PC-3 (cell line): ENCODE measurements around the gene APIP. TPM values are rescaled to one million over a fixed set of nuclear protein-coding genes. Genes with fewer than 3 reads are reported as not detected.

Source experiments
- ATAC-seq: fragments of 200-7000 bp; cut with Tn5 transposase; 2 replicates; pipeline ENCODE4 v1.9.1; 2020; ENCODE audit warnings: mild to moderate bottlenecking, moderate library complexity
- BruUV-seq: library from RNA; stranded (reverse); fragments of 400-500 nt; replicated peaks from 2 replicates; lab custom pipeline; 2021; lab: Mats Ljungman, UMichigan
- CTCF ChIA-PET: fragments of 300-600 bp; sonication (Branson Sonifier 250); formaldehyde crosslinking; loops from one replicate; lab custom pipeline; 2022; ENCODE audit warnings: antibody characterized with exemption; lab: Charles Lee
- POLR2A ChIA-PET: fragments of 300-600 bp; sonication (Branson Sonifier 250); formaldehyde crosslinking; loops from one replicate; lab custom pipeline; 2022; ENCODE audit warnings: antibody characterized with exemption; ENCODE audit not compliant: unreplicated experiment; lab: Charles Lee
- DNase-seq: peaks from one replicate; pipeline ENCODE4 v3.0.0-alpha.2; 2015
- H2AFZ ChIP-seq: fragments of 300-600 bp; sonication (generic); 2 replicates; pipeline ENCODE4 v1.6.0; 2016; ENCODE audit warnings: antibody characterized with exemption, low read length
- H3F3A ChIP-seq: fragments of 300-600 bp; sonication (generic); one replicate; pipeline ENCODE4 v1.6.0; 2017; ENCODE audit warnings: antibody characterized with exemption, low read length, control low read depth, mild to moderate bottlenecking; ENCODE audit not compliant: unreplicated experiment
- H3K27ac ChIP-seq: fragments of 300-600 bp; sonication (generic); 2 replicates; pipeline ENCODE4 v1.5.1; 2016; ENCODE audit warnings: mild to moderate bottlenecking, low read length
- H3K27me3 ChIP-seq: fragments of 300-600 bp; sonication (generic); 2 replicates; pipeline ENCODE4 v1.6.1; 2016; ENCODE audit warnings: low read length, mixed read lengths
- H3K36me3 ChIP-seq: fragments of 300-600 bp; sonication (generic); 2 replicates; pipeline ENCODE4 v1.6.1; 2016; ENCODE audit warnings: low read depth, mixed run types, low read length, mixed read lengths
- H3K4me1 ChIP-seq: fragments of 300-600 bp; sonication (generic); 2 replicates; pipeline ENCODE4 v1.5.1; 2016; ENCODE audit warnings: low read length; ENCODE audit not compliant: insufficient read depth
- H3K4me2 ChIP-seq: fragments of 300-600 bp; sonication (generic); 2 replicates; pipeline ENCODE4 v1.6.0; 2016; ENCODE audit warnings: low read length
- H3K4me3 ChIP-seq: fragments of 300-600 bp; sonication (generic); 2 replicates; pipeline ENCODE4 v1.5.1; 2016; ENCODE audit warnings: mild to moderate bottlenecking, low read length, mixed read lengths
- H3K79me2 ChIP-seq: fragments of 300-600 bp; sonication (generic); 2 replicates; pipeline ENCODE4 v1.6.1; 2017; ENCODE audit warnings: low read length, mixed read lengths
- H3K9ac ChIP-seq: fragments of 300-600 bp; sonication (generic); 2 replicates; pipeline ENCODE4 v1.6.0; 2016; ENCODE audit warnings: mild to moderate bottlenecking, low read length
- H3K9me2 ChIP-seq: fragments of 300-600 bp; sonication (generic); replicated peaks from 2 replicates; pipeline ENCODE4 v1.6.1; 2016; ENCODE audit warnings: mixed run types, low read length, mixed read lengths
- H3K9me3 ChIP-seq: fragments of 300-600 bp; sonication (generic); 2 replicates; pipeline ENCODE4 v1.6.1; 2016; ENCODE audit warnings: low read length, mixed read lengths
- H4K20me1 ChIP-seq: fragments of 300-600 bp; sonication (generic); 2 replicates; pipeline ENCODE4 v1.6.1; 2016; ENCODE audit warnings: low read length, mixed read lengths
- EZH2 ChIP-seq: fragments of 300-600 bp; sonication (generic); IDR thresholded peaks from one replicate; pipeline ENCODE4 v1.6.1; 2017; ENCODE audit warnings: antibody characterized with exemption, mild to moderate bottlenecking, low read length; ENCODE audit not compliant: unreplicated experiment
- EZH2phosphoT487 ChIP-seq: fragments of 300-600 bp; sonication (generic); IDR thresholded peaks from 2 replicates; pipeline ENCODE4 v1.6.1; 2018; ENCODE audit warnings: mild to moderate bottlenecking, antibody characterized with exemption, low read length, borderline replicate concordance
- intact Hi-C: fragments of 100-400 bp; cut with micrococcal nuclease; formaldehyde crosslinking; loops from 2 replicates; pipeline ENCODE4 v1.9.0; 2023
- total RNA-seq: library from RNA; depleted of rRNA; stranded (reverse); fragments of >200 nt; gene quantifications from 2 replicates; pipeline ENCODE4 v1.2.3, GENCODE V29; 2014
- TF ChIP-seq, protein P1 (sequence below): fragments of 300-600 bp; sonication (generic); conservative IDR thresholded peaks from 2 replicates; pipeline ENCODE4 v1.5.1; 2017; ENCODE audit warnings: antibody characterized with exemption, low read depth, mild to moderate bottlenecking, low read length

Gene APIP
- total RNA-seq, 1 experiment from 2014 or later: 35.3 TPM

DNA sequence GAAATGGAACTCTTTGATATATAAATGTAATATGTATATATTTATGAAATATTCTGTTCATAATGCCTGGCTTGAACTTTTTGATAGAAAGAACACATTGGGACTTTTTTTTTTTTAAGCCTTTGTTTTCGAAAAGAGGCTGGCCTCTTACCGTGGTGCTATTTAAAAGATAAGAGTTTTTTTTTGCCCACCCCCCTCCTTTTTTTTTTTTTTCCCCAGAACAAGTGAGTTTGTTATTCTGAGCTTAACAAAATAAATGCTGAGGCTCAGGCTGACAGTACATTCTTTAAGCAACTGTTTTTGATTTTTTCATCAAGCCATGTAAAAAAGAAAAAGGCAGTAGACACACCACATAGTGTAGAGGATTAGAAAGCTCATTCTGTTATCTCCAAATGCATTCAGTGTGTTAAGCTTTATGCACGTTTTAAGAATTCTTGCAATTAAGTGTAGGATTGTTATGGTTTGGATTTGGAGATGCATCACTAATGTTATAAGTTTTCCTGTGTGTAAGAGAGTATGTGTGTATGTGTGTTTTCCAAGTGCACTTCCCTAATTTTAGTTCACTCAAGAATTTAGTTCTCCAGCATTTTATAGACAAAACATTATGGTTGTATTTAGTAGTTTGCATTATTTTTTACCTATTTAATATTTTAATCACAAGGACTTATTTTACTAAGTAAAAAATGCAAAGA, 12.2 kb upstream of the APIP start:
- CTCF ChIA-PET: no interaction called here
- peaks cover 12% of the 10 kb centered on the region for H3K4me1 ChIP-seq

DNA sequence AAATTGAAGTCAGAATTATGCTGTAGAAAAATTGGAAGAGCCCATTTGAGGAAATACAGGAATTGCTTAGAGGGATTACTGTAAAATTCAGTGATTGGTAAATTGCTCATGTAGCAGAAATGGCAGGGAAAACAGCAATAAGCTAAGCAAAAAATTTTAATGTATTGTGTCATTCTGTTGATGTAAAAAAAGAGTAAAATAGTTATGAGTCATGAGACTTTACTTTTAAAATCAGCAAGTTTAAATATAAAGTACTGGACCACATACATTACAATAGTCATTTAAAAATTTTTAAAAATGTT, 10.6 kb upstream of the APIP start:
- Histone ChIP-seq H3K27me3 (no peaks in the 10 kb centered on the region), H3K27ac (no peak overlapping the region), H3K9ac (no peak overlapping the region), H3K36me3 (no peaks in the 10 kb centered on the region), H3K4me3 (no peak overlapping the region), H3F3A (no peaks in the 10 kb centered on the region), H2AFZ (no peak overlapping the region), H3K79me2 (peaks cover 88% of the 10 kb centered on the region), H3K9me3 (no peaks in the 10 kb centered on the region), H4K20me1 (no peaks in the 10 kb centered on the region), H3K9me2 (no peaks in the 10 kb centered on the region), H3K4me1 (peaks cover 12% of the 10 kb centered on the region), H3K4me2 (0 out of 2 replicates have a peak overlapping the region, but pooled peaks have one; percentile 19)
- BruUV-seq: no TSS peak
- ChIA-PET POLR2A (no interaction called here), CTCF (interaction anchor here (0.6 to 2.2 kb wide), 4 partner anchors 12 to 465 kb away, joined by 3 to 7 read pairs (median 4); no protein-coding TSS in a partner anchor)
- peak; percentile 23 for DNase-seq
- intact Hi-C loops: loop anchor here (1.0 to 10.0 kb wide), 8 partner anchors 51 to 558 kb away; no protein-coding TSS in a partner anchor
- TF ChIP-seq, protein P1, sequence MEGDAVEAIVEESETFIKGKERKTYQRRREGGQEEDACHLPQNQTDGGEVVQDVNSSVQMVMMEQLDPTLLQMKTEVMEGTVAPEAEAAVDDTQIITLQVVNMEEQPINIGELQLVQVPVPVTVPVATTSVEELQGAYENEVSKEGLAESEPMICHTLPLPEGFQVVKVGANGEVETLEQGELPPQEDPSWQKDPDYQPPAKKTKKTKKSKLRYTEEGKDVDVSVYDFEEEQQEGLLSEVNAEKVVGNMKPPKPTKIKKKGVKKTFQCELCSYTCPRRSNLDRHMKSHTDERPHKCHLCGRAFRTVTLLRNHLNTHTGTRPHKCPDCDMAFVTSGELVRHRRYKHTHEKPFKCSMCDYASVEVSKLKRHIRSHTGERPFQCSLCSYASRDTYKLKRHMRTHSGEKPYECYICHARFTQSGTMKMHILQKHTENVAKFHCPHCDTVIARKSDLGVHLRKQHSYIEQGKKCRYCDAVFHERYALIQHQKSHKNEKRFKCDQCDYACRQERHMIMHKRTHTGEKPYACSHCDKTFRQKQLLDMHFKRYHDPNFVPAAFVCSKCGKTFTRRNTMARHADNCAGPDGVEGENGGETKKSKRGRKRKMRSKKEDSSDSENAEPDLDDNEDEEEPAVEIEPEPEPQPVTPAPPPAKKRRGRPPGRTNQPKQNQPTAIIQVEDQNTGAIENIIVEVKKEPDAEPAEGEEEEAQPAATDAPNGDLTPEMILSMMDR: no peak
- TF ChIP-seq EZH2phosphoT487: no peak
- no peak for TF ChIP-seq EZH2
- ATAC-seq: no peak; the same call in 1 of the 2 replicates

More for the DNA sequence above, 12.2 kb upstream of the APIP start:
- DNase-seq (no peak), ATAC-seq (no peak)
- Histone ChIP-seq H3K27ac (no peak overlapping the region), H3K9me2 (no peaks in the 10 kb centered on the region), H3K36me3 (no peaks in the 10 kb centered on the region; the same call in 1 of the 2 replicates), H3K9me3 (no peaks in the 10 kb centered on the region), H3K4me3 (no peak overlapping the region), H3K27me3 (no peaks in the 10 kb centered on the region), H3K79me2 (peaks cover 72% of the 10 kb centered on the region), H4K20me1 (no peaks in the 10 kb centered on the region), H2AFZ (no peak overlapping the region), H3F3A (no peaks in the 10 kb centered on the region), H3K4me2 (no peak overlapping the region), H3K9ac (no peak overlapping the region)
- no TSS peak for BruUV-seq
- POLR2A ChIA-PET: no interaction called here
- intact Hi-C loops: loop anchor here (5.0 to 10.0 kb wide), 4 partner anchors 49 to 556 kb away; no protein-coding TSS in a partner anchor
- TF ChIP-seq EZH2phosphoT487: no peak
- TF ChIP-seq, protein P1: no peak
- no peak for TF ChIP-seq EZH2
